ENCODE data around the gene WDR53. TPM values are rescaled to one million over a fixed set of nuclear protein-coding genes. Genes with fewer than 3 reads are reported as not detected.

Gene WDR53
- total RNA-seq, 1 experiment from 2014 or later: 14.8 TPM

DNA sequence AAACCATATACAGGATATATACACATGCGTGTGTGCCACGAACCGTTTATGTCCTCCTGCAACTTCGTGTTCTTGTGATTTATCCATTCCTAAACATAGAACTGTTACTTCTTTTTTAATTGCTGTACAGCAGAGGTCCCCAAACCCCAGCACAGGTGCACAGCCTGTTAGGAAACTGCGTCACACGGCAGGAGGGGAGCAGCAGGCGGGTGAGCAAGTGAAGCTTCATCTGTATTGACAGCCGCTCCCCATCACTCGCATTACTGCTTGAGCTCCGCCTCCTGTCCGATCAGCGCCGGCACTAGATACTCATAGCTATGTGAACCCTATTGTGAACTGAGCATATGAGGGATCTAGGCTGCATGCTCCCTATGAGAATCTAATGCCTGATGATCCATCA is 36.2 kb upstream of the WDR53 start:
- no peak for DNase-seq (ENCODE audit: low read depth, low spot score)
- Histone ChIP-seq H3K4me1 (ENCODE audit: control insufficient read depth in 1 of 2, insufficient read depth in 2 of 2, low read length in 2 of 2) (peaks cover 2 to 12% of the 10 kb centered on the region in 2 experiments; a peak in 3 of 4 replicates), H3K9me3 (ENCODE audit: control insufficient read depth in 1 of 2, insufficient read depth in 1 of 2, low read depth in 1 of 2, low read length in 2 of 2) (no peaks in the 10 kb centered on the region), H3K36me3 (ENCODE audit: control insufficient read depth in 1 of 2, insufficient read depth in 2 of 2, low read length in 2 of 2) (no peaks in the 10 kb centered on the region), H3K9ac (ENCODE audit: low read length) (no peak overlapping the region), H3K79me2 (ENCODE audit: insufficient read depth, low read length) (no peaks in the 10 kb centered on the region), H3K27ac (ENCODE audit: low read depth, low read length) (no peak overlapping the region), H4K20me1 (ENCODE audit: insufficient read depth) (no peaks in the 10 kb centered on the region), H3K9me2 (ENCODE audit: insufficient read depth) (no peaks in the 10 kb centered on the region), H2AFZ (ENCODE audit: low read depth, low read length, poor library complexity, severe bottlenecking) (peak overlapping the region; percentile 42), H3K4me2 (ENCODE audit: low read length) (peak overlapping the region; percentile 42), H3K27me3 (ENCODE audit: insufficient read depth, low read length) (no peaks in the 10 kb centered on the region), H3K4me3 (replicated peaks in 1 of 2; ENCODE audit: low read depth in 1 of 2, low read length in 2 of 2) (no peak overlapping the region)
- ChIA-PET RAD21 (ENCODE audit: low non-redundant PET in 1 of 2, low total read pairs in 2 of 2, uncharacterized antibody in 2 of 2, unreplicated experiment in 2 of 2) (interaction anchor here in 1 of 2 experiments (0.6 kb wide), 1 partner anchor 137 kb away, joined by 6 read pairs; no protein-coding TSS in a partner anchor), POLR2A (no interaction called here), CTCF (no interaction called here)
- BruUV-seq (replicated peaks): no TSS peak
- peak; percentile 61 for ATAC-seq
- intact Hi-C loops (cut with micrococcal nuclease): loop anchor here (10.0 kb wide), 1 partner anchor 580 kb away; no protein-coding TSS in a partner anchor
- TF ChIP-seq POLR2A (IDR thresholded peaks at IDR 0.05; ENCODE audit: borderline replicate concordance, extremely low read depth, insufficient read depth, insufficient read length) (no peak), SRF (IDR thresholded peaks at IDR 0.05; ENCODE audit: low read depth) (no peak), ELF1 (IDR thresholded peaks at IDR 0.05; ENCODE audit: borderline replicate concordance, low read depth) (no peak), RAD21 (IDR thresholded peaks at IDR 0.05; ENCODE audit: low read depth) (peak; percentile 29; the same call in 1 of the 2 replicates), EGR1 (IDR thresholded peaks at IDR 0.05; ENCODE audit: low read depth) (no peak), EZH2 (IDR thresholded peaks at IDR 0.05) (no peak)

DNA sequence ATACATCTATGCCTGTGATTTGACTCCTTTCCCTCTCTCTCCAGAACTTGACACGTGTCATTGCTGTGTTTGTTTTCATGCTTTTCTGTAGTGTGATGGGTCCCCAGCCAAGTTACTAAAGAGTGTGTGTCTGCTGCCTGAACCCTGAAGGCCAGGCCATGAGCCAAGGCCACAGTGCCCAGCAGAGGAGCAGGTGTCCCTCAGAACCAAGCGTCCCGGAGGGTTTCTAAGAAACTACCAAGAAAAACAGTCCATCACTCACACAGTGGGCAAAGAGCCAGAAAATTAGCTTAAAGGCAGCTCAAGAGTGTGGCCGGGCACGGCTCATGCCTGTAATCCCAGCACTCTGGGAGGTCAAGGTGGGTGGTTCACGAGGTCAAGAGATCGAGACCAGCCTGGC is 35.3 kb upstream of the WDR53 start:
- no peak overlapping the region for H3K27ac ChIP-seq (ENCODE audit: low read depth, low read length)
- no peaks in the 10 kb centered on the region for H3K79me2 ChIP-seq (ENCODE audit: insufficient read depth, low read length)
- peaks cover 0 to 6% of the 10 kb centered on the region in 2 experiments; a peak in 1 of 4 replicates for H3K4me1 ChIP-seq (ENCODE audit: control insufficient read depth in 1 of 2, insufficient read depth in 2 of 2, low read length in 2 of 2)
- no peak overlapping the region for H2AFZ ChIP-seq (ENCODE audit: low read depth, low read length, poor library complexity, severe bottlenecking)
- no TSS peak for BruUV-seq (replicated peaks)
- H3K9me3 ChIP-seq (ENCODE audit: control insufficient read depth in 1 of 2, insufficient read depth in 1 of 2, low read depth in 1 of 2, low read length in 2 of 2): no peaks in the 10 kb centered on the region
- no peak overlapping the region for H3K4me2 ChIP-seq (ENCODE audit: low read length)
- H3K27me3 ChIP-seq (ENCODE audit: insufficient read depth, low read length): no peaks in the 10 kb centered on the region
- no peak for DNase-seq (ENCODE audit: low read depth, low spot score)
- TF ChIP-seq FOSL1 (IDR thresholded peaks at IDR 0.05; ENCODE audit: low read depth): no peak
- TF ChIP-seq, protein P1, sequence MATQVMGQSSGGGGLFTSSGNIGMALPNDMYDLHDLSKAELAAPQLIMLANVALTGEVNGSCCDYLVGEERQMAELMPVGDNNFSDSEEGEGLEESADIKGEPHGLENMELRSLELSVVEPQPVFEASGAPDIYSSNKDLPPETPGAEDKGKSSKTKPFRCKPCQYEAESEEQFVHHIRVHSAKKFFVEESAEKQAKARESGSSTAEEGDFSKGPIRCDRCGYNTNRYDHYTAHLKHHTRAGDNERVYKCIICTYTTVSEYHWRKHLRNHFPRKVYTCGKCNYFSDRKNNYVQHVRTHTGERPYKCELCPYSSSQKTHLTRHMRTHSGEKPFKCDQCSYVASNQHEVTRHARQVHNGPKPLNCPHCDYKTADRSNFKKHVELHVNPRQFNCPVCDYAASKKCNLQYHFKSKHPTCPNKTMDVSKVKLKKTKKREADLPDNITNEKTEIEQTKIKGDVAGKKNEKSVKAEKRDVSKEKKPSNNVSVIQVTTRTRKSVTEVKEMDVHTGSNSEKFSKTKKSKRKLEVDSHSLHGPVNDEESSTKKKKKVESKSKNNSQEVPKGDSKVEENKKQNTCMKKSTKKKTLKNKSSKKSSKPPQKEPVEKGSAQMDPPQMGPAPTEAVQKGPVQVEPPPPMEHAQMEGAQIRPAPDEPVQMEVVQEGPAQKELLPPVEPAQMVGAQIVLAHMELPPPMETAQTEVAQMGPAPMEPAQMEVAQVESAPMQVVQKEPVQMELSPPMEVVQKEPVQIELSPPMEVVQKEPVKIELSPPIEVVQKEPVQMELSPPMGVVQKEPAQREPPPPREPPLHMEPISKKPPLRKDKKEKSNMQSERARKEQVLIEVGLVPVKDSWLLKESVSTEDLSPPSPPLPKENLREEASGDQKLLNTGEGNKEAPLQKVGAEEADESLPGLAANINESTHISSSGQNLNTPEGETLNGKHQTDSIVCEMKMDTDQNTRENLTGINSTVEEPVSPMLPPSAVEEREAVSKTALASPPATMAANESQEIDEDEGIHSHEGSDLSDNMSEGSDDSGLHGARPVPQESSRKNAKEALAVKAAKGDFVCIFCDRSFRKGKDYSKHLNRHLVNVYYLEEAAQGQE (IDR thresholded peaks at IDR 0.05; ENCODE audit: low read depth): no peak
- no peak for TF ChIP-seq ELF1 (IDR thresholded peaks at IDR 0.05; ENCODE audit: borderline replicate concordance, low read depth)
- TF ChIP-seq, protein P2, sequence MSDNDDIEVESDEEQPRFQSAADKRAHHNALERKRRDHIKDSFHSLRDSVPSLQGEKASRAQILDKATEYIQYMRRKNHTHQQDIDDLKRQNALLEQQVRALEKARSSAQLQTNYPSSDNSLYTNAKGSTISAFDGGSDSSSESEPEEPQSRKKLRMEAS (IDR thresholded peaks at IDR 0.05): no peak
- TF ChIP-seq ZFX (IDR thresholded peaks at IDR 0.05): no peak
- TF ChIP-seq TCF7L2 (IDR thresholded peaks at IDR 0.05; ENCODE audit: borderline replicate concordance, extremely low read depth, insufficient read depth, insufficient read length): no peak
- no peak for TF ChIP-seq CEBPB (IDR thresholded peaks at IDR 0.05; ENCODE audit: low read depth)
- no peak for TF ChIP-seq CBX3 (IDR thresholded peaks at IDR 0.05; ENCODE audit: low read depth)
- TF ChIP-seq, protein P3, sequence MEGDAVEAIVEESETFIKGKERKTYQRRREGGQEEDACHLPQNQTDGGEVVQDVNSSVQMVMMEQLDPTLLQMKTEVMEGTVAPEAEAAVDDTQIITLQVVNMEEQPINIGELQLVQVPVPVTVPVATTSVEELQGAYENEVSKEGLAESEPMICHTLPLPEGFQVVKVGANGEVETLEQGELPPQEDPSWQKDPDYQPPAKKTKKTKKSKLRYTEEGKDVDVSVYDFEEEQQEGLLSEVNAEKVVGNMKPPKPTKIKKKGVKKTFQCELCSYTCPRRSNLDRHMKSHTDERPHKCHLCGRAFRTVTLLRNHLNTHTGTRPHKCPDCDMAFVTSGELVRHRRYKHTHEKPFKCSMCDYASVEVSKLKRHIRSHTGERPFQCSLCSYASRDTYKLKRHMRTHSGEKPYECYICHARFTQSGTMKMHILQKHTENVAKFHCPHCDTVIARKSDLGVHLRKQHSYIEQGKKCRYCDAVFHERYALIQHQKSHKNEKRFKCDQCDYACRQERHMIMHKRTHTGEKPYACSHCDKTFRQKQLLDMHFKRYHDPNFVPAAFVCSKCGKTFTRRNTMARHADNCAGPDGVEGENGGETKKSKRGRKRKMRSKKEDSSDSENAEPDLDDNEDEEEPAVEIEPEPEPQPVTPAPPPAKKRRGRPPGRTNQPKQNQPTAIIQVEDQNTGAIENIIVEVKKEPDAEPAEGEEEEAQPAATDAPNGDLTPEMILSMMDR (IDR thresholded peaks at IDR 0.05 in 2 of 3, conservative IDR thresholded peaks at IDR 0.05 in 1 of 3; ENCODE audit: borderline replicate concordance in 1 of 3, insufficient read depth in 1 of 3, low read depth in 2 of 3, low read length in 2 of 3): no peak
- H3K9ac ChIP-seq (ENCODE audit: low read length): no peak overlapping the region
- no peaks in the 10 kb centered on the region for H3K36me3 ChIP-seq (ENCODE audit: control insufficient read depth in 1 of 2, insufficient read depth in 2 of 2, low read length in 2 of 2)
- ChIA-PET CTCF (no interaction called here), RAD21 (ENCODE audit: low non-redundant PET in 1 of 2, low total read pairs in 2 of 2, uncharacterized antibody in 2 of 2, unreplicated experiment in 2 of 2) (no interaction called here), POLR2A (no interaction called here)
- no peaks in the 10 kb centered on the region for H4K20me1 ChIP-seq (ENCODE audit: insufficient read depth)
- no peak for ATAC-seq
- no peaks in the 10 kb centered on the region for H3K9me2 ChIP-seq (ENCODE audit: insufficient read depth)
- intact Hi-C loops (cut with micrococcal nuclease): loop anchor here (10.0 kb wide), 1 partner anchor 581 kb away; no protein-coding TSS in a partner anchor
- no peak overlapping the region for H3K4me3 ChIP-seq (replicated peaks in 1 of 2; ENCODE audit: low read depth in 1 of 2, low read length in 2 of 2)
